HL-60/S4 treated with phorbol 12-myristate 13-acetate at 8.2 ng/mL for 4 days and 3 days (cell line): ENCODE results near the gene SARDH.

Experiments
- in situ Hi-C: fragments of 300-500 bp; cut with MboI; formaldehyde crosslinking; loops from 2 replicates; pipeline ENCODE4 v1.15.0; 2022; ENCODE audit warnings: low sequenced_read_pairs

The SARDH gene

GRCh38 chr9:133735415-133735775 is 2.8 kb downstream of the SARDH start:
- in situ Hi-C loops = no loop called here

- in situ Hi-C loops = no loop called here
Measured at GRCh38 chr9:133734590-133735414, 3.4 kb downstream of the SARDH start.

GRCh38 chr9:133733796-133734533 is 4.2 kb downstream of the SARDH start:
- in situ Hi-C loops = no loop called here

GRCh38 chr9:133733421-133733795 is 4.7 kb downstream of the SARDH start:
- in situ Hi-C loops = no loop called here

GRCh38 chr9:133732639-133733408 is 5.3 kb downstream of the SARDH start:
- in situ Hi-C loops = no loop called here

GRCh38 chr9:133731876-133732638 is 6.1 kb downstream of the SARDH start:
- in situ Hi-C loops = no loop called here

- in situ Hi-C loops = no loop called here
Measured at GRCh38 chr9:133730994-133731715, 7.0 kb downstream of the SARDH start.

- in situ Hi-C loops = no loop called here
Measured at GRCh38 chr9:133729617-133730281, 8.4 kb downstream of the SARDH start.

GRCh38 chr9:133728856-133729616 is 9.1 kb downstream of the SARDH start:
- in situ Hi-C loops = no loop called here

- in situ Hi-C loops = no loop called here
Measured at GRCh38 chr9:133727876-133728441, 10.2 kb downstream of the SARDH start.

- in situ Hi-C loops = no loop called here
Measured at GRCh38 chr9:133727277-133727875, 10.8 kb downstream of the SARDH start.

- in situ Hi-C loops = no loop called here
Measured at GRCh38 chr9:133726401-133727276, 11.5 kb downstream of the SARDH start.

- in situ Hi-C loops = no loop called here
Measured at GRCh38 chr9:133725886-133726285, 12.3 kb downstream of the SARDH start.

- in situ Hi-C loops = loop anchor here (10.0 kb wide), 1 partner anchor 184 kb away; the partner anchor contains the start of gene ADAMTSL2
Measured at GRCh38 chr9:133718563-133719315, 19.4 kb downstream of the SARDH start.

GRCh38 chr9:133717113-133718031 is 20.8 kb downstream of the SARDH start:
- in situ Hi-C loops = loop anchor here (10.0 kb wide), 1 partner anchor 183 kb away; the partner anchor contains the start of gene ADAMTSL2
